Embryonic facial prominence (tissue), 1 donor: Measurements from ENCODE around the gene OTOP3.
"Not testable (repeated sequence)": the region's sequence is repeated elsewhere in the genome, so short reads cannot be mapped to it uniquely, and the experiment has no call there.

ENCODE experiments used
- DNase-seq: peaks from one replicate; pipeline ENCODE4 v3.0.0-alpha.2; 2016; ENCODE audit errors: extremely low spot score

OTOP3 gene

DNA sequence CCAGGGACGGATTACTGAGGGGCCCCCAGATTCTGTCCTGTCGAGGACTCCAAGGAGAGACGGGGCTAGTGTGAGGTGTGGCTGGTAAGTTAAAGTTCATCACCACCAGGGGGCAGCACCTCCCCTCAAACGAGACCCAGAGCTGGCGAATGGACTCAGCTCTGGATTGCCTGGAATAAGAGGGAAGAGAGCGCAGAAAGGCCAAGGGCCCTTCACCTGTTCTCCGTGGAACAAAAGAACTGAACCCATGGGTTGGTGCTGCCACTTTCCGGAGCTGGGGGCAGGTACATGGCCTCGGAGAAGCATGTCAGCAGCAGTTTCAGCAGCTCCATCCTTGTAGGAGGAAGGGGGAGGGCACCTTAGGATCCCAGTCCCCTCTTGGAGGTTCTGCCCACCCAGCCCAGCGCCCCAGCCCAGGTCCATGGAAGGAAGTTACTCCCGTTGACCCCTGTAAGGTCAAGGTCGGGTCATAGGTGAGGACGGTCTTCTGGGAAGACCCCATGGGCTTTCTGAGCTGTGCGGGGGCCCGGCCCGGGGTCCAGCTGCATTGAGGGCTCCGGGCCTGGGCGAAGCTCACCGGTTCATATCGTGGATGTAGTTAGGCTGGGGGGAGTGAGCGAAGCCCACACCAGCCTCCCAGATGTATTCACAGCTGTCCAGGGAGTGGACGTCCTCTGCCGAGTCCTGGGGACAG, 26.1 kb downstream of the OTOP3 start:
- DNase-seq = peak; percentile 46

DNA sequence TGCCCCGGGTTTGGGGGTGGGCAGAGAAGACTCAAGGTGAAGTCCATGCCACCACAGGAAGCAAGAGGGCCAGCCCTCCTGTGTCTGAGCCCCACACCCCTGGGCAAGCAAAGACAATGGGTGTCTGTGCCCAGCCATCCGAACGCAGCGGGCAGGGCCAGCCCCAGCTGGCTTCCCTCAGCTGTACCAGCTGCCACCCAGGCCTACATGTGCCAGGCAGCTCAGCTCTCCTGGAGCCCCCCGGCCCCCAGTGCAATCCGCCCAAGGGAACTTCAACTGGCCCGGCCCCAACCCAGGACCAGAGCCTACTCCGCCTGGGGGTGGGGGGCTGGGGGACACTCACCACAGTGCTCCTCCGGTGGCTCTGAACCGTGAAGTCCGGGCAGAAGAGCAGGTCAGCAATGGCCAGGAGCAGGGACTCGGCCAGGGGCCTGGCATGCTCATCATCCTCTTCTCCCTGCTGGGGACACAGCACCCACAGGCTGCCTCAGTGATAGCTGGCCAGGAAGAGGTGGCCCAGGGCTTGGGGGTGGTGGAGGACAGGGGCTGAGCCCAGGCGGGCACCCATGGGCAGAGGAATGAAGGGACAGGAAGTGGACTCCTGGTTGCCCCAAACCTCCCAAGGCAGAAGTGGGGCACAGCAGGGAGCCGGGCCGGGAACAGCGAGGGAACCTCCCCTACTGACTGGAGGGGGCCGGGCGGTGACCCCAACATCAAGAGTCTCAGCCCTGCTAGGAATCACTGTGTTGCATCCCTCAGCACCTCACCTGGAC, 27.1 kb downstream of the OTOP3 start:
- DNase-seq = no peak

DNA sequence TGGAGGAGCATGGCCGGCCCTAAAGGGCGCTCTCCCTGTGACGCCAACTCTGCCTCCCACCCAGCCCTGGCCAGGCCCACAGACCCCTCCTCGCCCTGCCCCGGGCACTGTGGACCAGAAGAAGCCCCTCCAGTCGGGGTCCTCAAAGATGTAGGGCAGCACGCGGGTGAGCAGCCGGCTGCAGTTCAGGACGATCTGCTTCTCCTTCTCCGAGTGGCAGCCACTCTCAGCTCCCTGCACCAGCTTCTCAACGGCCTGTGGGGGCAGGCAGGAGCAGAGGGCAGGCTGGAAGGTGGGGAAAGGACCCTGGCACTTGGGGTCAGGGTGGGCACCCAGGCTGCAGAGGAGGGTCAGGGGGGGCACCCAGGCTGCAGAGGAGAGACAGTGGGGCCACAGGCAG, 28.0 kb downstream of the OTOP3 start:
- no peak for DNase-seq

DNA sequence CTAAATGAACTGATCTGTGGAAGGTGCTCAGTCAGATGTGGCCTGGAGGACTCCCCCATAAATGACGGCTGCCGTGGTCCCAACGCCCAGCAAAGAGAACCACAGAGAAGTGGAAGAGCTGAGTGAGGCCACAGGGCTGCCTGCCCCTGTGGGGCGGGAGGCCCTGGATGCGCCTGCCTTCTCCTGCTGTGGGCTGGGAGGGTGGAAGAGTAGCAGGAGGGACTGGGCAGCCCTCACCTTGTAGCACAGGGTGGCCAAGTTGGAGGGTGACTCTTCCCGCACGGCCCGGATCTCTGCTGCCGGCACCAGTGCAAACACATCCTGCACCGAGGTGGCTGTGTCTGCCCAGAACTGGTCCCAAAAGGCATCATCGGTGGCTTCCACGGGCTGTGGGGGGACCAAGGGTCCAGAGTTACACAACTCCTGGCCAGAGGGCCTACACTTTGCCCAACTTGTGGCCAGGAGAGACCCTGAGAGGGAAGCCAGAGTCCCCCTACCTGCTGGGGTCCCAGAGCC, 28.6 kb downstream of the OTOP3 start:
- DNase-seq = no peak

DNA sequence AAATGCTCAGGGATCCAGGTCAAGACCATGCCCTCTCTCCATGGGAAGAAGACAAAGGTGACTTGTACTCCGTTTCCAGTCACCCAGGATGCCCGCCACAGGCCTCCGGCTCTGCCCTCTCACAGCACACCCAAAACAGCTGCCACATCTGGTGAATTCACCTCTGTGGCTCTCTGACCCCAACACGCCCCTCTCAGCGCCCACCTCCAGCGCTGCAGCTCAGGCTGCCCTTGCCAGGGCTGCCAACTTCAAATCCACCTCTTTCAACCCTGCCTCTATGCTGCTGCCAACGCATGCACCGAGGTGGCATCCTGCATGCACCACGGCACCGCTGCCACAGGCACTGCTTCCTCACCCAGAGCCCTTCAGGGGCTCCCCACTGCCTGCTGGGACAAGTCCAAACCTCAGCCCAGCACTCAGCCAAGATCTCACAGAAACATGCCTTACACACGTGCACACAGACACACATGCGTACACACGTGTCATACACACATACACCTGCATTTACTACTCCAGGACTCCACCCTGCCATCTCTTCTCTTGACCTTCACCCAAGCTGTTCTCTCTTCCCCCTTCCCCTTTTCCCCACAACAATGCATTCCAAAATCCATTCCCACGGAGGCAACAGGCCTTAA, 29.4 kb downstream of the OTOP3 start:
- DNase-seq = no peak

DNA sequence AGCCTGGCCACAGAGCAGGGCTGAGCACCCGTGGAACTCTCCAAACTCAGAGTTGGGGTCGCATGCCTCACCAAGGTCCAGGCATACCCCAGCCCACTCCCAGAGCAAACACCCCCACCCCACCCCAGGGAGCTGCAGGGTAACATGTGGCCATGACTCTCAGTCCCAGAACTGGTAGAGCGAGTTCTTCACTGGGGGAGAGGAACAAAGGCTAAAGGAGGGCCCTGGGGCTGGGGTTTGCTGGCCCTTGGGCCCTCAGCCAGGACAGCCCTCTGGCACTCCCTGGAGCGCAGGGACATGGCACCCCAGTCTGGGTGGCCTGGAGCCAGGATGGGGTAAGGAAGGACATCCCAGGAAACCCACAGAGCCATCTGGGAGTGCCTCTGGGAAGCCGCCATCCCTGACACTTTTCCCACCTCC, 32.7 kb downstream of the OTOP3 start:
- no peak for DNase-seq

DNA sequence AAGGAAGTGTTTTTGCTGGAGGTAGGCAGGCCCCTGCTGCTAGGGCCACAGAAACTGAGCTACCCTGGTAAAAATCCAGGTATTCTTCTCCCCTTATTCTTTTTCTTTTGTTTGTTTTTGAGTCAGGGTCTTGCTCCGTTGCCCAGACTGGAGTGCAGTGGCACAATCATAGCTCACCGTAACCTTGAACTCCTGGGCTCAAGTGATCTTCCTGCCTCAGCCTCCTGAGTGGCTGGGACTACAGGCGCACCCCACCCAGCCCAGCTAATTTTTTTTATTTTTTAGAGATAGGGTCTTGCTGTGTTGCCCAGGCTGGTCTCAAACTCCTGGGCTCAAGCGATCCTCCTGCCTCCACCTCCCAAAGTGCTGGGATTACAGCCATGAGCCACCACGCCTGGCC, 33.8 kb downstream of the OTOP3 start:
- DNase-seq = not testable (repeated sequence)

DNA sequence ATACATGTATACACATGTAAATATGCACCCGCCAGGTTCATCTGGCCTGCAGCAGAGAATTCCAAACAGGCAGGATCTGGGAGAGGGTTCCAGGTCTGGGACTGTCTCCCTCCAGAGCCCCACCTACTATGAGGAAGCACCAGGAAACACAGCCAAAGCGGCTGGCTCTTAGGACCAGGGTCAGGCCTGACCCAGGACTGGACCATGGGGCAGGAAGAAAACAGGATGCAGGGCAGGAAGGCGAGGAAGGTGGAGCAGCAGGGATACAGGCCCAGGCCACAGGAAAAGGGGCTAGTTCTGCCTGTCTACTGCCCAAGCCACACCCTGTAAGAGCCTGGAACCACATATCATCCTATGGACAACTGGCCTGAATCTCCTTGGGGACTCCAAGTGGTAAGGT, 34.7 kb downstream of the OTOP3 start:
- no peak for DNase-seq

DNA sequence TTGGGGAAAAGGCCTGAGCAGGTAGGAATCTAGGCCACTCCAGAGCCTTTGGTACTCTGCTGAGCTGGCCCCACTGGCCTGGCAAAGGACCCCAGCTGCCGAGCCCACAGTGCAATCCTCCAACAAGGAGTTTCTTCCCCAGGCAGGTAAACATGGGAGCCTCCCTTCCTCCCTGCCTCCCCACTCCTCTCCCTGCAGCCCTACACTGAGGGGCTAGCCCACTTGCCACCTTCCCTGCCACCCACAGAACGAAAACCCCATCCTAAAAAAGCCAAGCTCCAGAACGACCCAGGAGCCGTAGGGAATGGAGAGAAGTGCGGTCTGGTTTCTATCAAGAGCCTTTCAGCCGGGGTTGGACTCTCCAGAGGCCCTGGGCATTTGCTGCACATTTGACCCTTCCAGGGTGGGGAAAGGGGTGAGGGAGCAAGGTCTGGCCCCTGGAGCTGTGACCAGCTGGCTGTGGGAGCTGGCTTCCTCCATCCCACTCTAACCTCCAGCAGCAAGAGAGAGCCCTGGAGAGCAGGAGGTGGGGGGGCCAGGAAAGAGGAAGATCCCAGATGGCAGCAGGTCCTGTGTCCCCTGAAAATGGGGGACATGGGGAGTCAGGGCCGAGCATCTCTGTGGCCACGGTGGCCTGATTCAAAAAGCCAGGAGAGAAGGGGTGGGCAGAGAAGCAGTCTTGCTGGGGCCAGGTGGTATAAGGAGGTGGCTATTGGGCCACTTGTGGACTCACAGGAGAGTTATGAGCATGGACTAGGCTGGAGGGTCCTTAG, 35.6 kb downstream of the OTOP3 start:
- DNase-seq = no peak

DNA sequence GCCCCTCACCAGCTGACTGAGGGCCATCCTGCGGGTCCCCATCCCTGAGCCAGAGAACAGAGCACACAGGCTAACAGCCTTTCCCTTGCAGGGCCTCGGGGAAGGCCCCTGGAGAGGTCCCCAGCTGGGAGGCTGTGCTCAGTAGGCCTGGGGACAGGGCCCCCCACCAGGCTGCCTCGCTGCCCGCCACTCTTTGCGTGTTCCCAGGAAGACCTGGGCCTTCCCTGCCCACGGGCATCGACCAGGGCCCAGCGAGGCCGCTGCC, 36.1 kb downstream of the OTOP3 start:
- no peak for DNase-seq

DNA sequence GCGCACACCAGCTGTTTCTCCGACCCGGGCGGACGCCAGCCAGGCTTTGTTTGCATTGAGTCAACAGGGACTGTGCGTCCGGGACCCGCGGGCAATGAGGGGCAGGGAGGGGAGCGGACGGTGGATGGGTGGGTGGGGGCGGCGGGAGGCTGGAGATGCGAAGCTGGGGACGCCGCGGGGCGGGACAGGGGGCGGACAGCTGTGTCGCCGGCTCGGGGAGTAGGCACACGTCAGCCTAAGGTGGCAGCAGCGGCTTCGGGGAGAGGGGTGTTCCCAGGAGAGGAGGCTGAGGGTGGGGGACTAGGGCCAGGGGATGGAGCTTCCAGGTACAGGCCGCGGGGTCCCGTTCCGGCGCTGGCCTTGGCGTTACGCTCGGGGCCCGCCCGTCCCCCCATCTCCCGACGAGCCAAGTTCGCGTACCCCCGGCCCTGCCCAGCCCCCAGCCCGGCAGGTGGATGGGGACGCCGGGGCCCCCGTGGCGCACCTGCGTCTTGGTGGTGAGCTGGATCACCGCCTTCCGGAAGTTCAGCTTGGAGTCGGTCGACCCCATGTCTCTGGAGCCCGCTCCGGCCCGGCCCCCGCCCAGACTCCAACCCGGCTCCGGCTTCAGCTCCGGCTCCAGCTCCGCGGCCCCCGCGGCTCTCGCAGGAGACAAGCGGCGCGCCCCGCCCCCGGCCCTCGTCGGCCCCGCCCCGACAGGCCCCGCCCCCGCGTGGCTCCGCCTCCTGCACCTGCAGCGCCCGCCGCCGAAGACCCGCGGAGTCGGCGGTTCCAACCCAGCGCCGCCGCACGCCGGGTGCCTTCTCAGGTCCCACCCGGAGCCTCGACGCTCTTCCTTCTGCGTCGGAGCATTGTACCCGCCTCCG, 36.6 kb downstream of the OTOP3 start, which contains the start of gene HID1:
TSS of gene HID1 (minus strand) at position 653 of the 866 bp plus-strand sequence. CDS start at position 550, 103 bp downstream.
- DNase-seq = no peak

DNA sequence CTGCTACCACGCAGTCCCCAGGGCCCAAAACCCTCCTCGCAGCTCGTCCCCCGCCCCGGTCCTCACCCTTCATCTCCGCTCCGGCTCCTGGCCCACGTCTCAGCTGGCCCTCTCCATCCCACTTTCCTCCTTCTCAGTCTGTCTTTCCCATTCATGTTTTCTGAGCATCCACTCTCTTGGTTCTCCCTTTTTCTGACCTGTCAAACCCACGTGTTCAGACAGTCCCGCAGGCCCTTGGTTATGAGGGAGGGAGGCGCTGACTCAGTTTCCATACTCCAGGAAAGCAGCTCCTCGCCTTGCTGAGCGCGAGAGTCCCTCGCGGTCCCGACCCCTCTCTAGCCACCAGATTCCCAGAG, 37.3 kb downstream of the OTOP3 start:
- no peak for DNase-seq

DNA sequence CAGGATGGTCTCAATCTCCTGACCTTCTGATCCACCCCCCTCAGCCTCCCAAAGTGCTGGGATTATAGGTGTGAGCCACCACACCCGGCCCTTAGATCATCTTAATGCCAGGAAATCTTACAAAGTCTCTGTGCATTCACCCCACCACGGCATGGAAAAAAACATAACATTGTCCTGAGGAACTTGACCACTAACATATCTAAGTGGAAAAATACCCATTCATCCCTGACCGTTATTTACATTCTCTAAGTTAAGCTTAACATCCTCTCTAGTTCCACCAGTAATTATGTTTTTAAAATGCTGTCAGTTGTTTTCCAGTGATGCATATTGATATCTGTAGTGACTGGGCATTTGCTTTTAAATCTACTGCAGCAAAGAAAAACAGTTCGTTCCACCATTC, 40.2 kb downstream of the OTOP3 start:
- no peak for DNase-seq

DNA sequence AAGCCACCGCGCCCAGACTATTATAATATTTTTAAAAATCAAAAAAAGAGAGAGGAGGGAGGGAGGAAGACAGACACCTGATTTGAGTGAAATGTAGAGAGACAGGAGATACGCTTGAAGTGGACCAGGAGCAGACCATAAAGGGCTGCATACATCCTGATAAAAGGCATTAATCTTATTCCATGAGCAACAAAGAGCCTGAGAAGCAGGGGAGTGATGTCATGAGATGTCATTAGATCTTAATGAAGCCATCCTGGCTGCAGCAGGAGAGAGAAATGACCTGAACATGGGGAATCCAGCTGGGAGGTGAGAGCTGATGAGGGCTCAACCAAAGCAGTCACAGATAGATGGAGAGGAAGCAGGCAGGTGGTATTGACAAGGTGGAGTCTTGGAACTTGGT, 42.1 kb downstream of the OTOP3 start:
- no peak for DNase-seq

DNA sequence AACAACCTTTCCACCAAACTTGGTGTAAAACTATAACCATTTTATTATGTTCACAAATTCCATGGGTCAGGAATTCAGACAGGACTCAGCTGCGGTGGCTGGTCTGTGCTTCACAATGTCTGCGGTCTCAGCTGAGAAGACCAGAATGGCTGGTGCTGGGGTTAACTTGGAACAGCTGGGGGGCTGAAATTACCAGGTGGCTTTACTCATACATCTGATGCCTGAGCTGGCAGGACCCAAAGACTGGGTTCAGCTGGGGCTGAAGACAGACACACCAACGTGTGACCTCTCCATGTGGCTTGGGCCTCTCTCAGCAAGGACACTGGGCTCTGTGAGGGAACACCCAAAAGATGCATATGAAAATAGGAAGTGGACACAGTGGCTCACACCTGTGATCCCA, 42.5 kb downstream of the OTOP3 start:
- DNase-seq = no peak

DNA sequence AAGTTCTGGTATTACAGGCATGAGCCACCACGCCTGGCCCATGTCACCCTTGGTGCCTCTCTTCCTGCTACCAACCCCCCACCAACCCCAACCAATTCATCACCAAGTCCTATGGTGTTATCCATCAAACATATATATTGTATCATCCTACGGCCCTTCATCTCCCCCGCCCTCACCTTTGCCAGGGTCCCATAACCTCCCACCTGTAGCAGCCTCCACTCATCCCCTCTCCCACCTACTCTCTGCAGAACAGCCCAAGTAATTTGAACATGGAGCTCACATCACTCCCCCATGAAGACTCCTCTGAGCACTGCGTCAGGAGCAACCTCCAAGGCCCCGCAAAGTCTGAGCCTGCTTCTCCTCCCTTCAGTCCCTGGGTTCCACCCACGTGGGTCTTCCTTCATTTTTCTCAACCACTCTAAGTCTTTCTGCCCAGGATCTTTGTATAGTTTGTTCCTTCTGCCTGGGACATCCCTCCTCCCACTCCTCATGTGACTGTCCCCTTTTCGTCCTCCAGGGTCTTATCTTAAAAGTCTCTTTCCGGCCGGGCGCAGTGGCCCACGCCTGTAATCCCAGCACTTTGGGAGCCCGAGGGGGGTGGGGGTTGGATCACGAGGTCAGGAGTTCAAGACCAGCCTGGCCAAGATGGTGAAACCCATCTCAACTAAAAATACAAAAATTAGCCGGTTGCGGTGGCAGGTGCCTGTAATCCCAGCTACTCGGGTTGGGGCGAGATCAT, 43.9 kb downstream of the OTOP3 start:
- DNase-seq = no peak

DNA sequence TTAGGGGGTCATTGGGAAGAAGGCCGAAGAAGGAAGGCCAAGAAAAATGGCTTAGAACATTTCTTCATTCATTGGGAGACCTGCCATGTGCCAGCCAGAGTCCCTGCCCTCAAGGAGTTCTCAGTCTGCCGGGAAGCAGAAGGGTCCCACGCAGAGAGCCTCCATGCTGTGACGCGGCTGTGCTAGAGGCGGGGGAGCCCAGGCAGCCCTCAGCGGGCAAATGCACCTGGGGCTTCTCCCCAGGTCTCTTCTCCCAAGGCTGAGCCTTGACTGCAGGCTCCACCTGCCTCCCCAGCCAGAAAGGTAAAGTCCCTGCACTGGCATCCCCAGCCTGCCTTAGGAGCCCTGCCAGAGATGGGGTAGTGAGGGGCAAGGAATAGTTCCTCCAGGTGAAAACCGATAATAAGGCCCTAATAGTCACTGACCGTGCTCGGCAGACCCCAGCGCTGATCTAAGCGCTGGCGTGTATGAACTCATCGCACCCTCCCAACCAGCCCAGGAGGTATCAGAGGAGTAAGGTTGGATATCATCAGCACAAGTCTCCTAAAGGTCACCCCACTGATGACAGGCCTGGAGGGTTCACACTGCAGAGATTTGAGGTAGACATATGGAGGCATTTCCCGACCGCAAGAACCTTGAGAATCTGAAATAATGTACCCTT, 45.8 kb downstream of the OTOP3 start:
- no peak for DNase-seq

DNA sequence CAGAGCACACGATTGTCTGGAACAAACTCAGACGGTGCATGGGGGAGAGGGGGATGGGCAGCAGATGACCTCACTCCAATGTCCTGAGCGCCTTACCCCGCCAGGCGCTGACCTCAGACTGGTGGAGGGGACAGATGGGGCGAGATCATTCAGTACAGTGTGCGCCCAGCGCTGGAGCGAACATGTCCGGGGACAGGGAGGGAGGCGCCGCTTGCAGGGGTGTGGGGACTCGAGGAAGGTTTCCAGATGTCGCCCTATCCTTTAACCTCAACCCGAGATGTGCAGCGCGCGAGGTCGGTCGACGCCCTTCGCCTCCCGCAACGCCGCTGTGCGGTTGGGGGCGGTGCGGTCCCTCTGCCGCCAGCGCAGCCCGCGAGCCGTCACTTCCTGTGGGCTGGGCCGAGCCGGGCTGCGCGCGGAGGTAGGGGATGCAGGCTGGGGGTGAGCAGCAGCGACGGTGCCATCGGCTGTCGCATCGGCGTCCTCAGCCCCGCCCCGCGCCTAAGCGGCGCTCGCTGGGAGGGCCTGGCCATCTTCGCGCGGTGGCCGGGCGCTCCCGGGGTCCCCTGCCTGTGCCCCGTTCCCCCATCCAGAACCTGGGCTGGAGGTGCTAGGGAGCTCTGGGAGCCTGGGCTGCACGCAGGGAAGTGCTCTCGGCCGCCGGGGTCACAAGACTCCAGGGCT, 46.4 kb downstream of the OTOP3 start:
- peak; percentile 53 for DNase-seq

DNA sequence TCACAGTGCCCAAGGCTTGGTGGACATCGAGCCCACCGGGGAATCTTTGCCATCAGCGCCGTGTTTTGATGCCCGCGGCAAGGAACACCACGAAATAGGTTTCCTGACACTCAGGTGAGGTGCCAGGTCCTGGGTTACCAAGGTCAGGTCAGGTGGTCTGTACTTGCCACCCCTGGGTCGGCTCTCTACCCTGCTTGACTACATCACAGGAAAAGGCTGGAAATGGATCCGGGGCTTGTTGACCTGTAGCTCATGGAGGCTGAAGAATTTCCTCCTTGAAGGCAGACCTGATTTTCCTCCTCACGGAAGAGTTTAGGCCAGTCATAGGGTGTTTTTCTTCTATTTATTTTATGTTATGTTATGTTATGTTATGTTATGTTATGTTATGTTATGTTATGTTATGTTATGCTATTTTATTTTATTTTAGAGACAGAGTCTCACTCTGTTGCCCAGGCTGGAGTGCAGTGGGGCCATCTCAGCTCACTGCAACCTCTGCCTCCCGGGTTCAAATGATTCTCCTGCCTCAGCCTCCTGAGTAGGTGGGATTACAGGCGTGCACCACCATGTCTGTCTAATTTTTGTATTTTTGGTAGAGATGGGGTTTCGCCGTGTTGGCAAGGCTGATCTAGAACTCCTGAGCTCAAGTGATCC, 47.1 kb downstream of the OTOP3 start:
- not testable (repeated sequence) for DNase-seq
